Gastrocnemius medialis (tissue), 4 donors: ENCODE data around the gene CRYBG1. TPM values are rescaled to one million over a fixed set of nuclear protein-coding genes. Genes with fewer than 3 reads are reported as not detected.

ENCODE experiments used
- ATAC-seq, 2 donors: fragments of 150-250 bp; one replicate each; pipeline ENCODE4 v1.9.1; 2016
- DNase-seq, 2 donors: peaks; one replicate each; pipeline ENCODE4 v3.0.0-alpha.2; 2019
- H3K27ac ChIP-seq, 4 donors: fragments of 200-600 bp; sonication (generic); 1 replicate in 1 of 4; 2 replicates in 3 of 4; pipeline ENCODE4 v1.5.1; 2016 to 2018; ENCODE audit warnings: mild to moderate bottlenecking in 2 of 4, moderate library complexity in 1 of 4
- H3K27me3 ChIP-seq, 3 donors: fragments of 200-600 bp; sonication (generic) in 2 of 3; 1 replicate in 1 of 3; 2 replicates in 2 of 3; pipeline versions ENCODE4 v1.5.1 to v1.6.0; 2016 to 2019; ENCODE audit warnings: mild to moderate bottlenecking in 1 of 3, moderate library complexity in 1 of 3
- H3K36me3 ChIP-seq, 2 donors: fragments of 200-600 bp; sonication (generic) in 1 of 2; one replicate each; pipeline ENCODE4 v1.5.1; 2017 to 2018
- H3K4me1 ChIP-seq, 2 donors: fragments of 200-600 bp; sonication (generic) in 1 of 2; one replicate each; pipeline ENCODE4 v1.5.1; 2016 to 2017; ENCODE audit warnings: mild to moderate bottlenecking in 2 of 2
- H3K4me3 ChIP-seq, 4 donors: fragments of 200-600 bp; sonication (generic) in 3 of 4; 1 replicate in 1 of 4; 2 replicates in 3 of 4; pipeline ENCODE4 v1.5.1; 2016 to 2019; ENCODE audit warnings: mild to moderate bottlenecking in 2 of 4
- H3K9me3 ChIP-seq, 3 donors: fragments of 200-600 bp; sonication (generic) in 2 of 3; 1 replicate in 1 of 3; 2 replicates in 2 of 3; pipeline ENCODE4 v1.5.1; 2016 to 2019
- POLR2A ChIP-seq, 2 donors: fragments of 450-650 bp; IDR thresholded peaks; one replicate each; pipeline ENCODE4 v1.6.1; 2017; ENCODE audit warnings: antibody characterized with exemption in 2 of 2, mild to moderate bottlenecking in 2 of 2, moderate library complexity in 2 of 2
- in situ Hi-C, 4 donors: fragments of 200-750 bp; cut with MboI; loops; one replicate each; pipeline versions ENCODE4 v1.15.0 to v1.8.0; 2017; ENCODE audit warnings: low sequenced_read_pairs in 4 of 4
- intact Hi-C: fragments of 100-400 bp; cut with DNase I; formaldehyde crosslinking; loops from one replicate; pipeline ENCODE4 v1.15.1; 2023; ENCODE audit warnings: low total_unique reads
- total RNA-seq, 4 donors: library from RNA; depleted of rRNA; stranded (reverse); fragments of >200 nt; gene quantifications; one replicate each; pipeline versions ENCODE4 v1.1.0 to v1.2.3, GENCODE V29; 2016
- TF ChIP-seq, protein P1 (sequence below), 5 experiments: fragments of 450-650 bp in 3 of 5; fragments of 200-600 bp in 2 of 5; sonication (generic) in 2 of 5; IDR thresholded peaks in 4 of 5; conservative IDR thresholded peaks in 1 of 5; 1 replicate in 4 of 5; 2 replicates in 1 of 5; pipeline ENCODE4 v1.5.1; 2016 to 2019; ENCODE audit warnings: antibody characterized with exemption in 5 of 5, mild to moderate bottlenecking in 3 of 5, moderate library complexity in 3 of 5

CRYBG1 gene, protein sequence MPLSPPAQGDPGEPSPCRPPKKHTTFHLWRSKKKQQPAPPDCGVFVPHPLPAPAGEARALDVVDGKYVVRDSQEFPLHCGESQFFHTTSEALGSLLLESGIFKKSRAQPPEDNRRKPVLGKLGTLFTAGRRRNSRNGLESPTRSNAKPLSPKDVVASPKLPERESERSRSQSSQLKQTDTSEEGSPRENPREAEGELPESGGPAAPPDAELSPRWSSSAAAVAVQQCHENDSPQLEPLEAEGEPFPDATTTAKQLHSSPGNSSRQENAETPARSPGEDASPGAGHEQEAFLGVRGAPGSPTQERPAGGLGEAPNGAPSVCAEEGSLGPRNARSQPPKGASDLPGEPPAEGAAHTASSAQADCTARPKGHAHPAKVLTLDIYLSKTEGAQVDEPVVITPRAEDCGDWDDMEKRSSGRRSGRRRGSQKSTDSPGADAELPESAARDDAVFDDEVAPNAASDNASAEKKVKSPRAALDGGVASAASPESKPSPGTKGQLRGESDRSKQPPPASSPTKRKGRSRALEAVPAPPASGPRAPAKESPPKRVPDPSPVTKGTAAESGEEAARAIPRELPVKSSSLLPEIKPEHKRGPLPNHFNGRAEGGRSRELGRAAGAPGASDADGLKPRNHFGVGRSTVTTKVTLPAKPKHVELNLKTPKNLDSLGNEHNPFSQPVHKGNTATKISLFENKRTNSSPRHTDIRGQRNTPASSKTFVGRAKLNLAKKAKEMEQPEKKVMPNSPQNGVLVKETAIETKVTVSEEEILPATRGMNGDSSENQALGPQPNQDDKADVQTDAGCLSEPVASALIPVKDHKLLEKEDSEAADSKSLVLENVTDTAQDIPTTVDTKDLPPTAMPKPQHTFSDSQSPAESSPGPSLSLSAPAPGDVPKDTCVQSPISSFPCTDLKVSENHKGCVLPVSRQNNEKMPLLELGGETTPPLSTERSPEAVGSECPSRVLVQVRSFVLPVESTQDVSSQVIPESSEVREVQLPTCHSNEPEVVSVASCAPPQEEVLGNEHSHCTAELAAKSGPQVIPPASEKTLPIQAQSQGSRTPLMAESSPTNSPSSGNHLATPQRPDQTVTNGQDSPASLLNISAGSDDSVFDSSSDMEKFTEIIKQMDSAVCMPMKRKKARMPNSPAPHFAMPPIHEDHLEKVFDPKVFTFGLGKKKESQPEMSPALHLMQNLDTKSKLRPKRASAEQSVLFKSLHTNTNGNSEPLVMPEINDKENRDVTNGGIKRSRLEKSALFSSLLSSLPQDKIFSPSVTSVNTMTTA (N-terminal part only)
- 1 to 10 TPM in 3 of 4 donors, under 1 TPM in 1; 0.98 to 1.5 (median 1.1) TPM for total RNA-seq

DNA sequence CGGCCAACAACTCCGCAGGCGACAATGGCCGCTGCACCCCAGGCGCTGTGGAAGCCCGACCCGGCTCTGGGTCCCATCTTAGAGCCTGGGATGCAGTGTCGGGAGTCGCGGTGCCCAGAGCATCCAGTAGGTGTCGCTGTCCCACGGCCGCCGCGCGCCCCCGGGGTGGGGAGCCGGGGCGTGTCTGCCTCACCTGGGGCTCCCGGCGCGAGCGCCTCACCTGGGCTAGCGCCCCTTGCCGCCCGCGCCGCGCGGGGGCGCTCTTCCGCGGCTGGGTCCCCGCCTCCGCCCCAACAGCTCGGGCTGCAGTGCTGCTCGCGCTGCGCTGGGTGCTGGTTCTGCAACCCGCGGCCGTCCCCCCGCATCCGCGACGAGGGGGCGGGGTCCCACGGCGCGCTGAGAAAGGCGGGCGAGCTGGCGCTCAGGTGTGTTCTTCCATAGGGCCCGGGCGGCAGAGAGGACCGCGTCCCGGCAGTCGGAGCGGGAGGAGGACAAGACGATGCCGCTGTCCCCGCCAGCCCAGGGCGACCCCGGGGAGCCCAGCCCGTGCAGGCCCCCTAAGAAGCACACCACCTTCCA is at the start of gene CRYBG1:
CRYBG1 (plus strand) TSS at position 308 of the 579 bp plus-strand sequence; CDS start at position 500, 192 bp downstream.
- Histone ChIP-seq H3K36me3 (no peaks in the 10 kb centered on the region), H3K4me1 (peaks cover 0 to 4% of the 10 kb centered on the region in 2 donors), H3K27ac (no peak within 1 kb of the TSS), H3K27me3 (peaks cover 36 to 44% (median 43%) of the 10 kb centered on the region in 3 donors), H3K9me3 (no peaks in the 10 kb centered on the region), H3K4me3 (peak within 1 kb of the TSS; percentile 6 to 58 (median 45))
- ATAC-seq (peak in 1 of 2 donors; percentile 51), DNase-seq (peak in 1 of 2 donors; percentile 3)
- intact Hi-C loops = no loop called here
- TF ChIP-seq POLR2A (IDR thresholded peaks at IDR 0.05) = no peak
- TF ChIP-seq, protein P1, sequence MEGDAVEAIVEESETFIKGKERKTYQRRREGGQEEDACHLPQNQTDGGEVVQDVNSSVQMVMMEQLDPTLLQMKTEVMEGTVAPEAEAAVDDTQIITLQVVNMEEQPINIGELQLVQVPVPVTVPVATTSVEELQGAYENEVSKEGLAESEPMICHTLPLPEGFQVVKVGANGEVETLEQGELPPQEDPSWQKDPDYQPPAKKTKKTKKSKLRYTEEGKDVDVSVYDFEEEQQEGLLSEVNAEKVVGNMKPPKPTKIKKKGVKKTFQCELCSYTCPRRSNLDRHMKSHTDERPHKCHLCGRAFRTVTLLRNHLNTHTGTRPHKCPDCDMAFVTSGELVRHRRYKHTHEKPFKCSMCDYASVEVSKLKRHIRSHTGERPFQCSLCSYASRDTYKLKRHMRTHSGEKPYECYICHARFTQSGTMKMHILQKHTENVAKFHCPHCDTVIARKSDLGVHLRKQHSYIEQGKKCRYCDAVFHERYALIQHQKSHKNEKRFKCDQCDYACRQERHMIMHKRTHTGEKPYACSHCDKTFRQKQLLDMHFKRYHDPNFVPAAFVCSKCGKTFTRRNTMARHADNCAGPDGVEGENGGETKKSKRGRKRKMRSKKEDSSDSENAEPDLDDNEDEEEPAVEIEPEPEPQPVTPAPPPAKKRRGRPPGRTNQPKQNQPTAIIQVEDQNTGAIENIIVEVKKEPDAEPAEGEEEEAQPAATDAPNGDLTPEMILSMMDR (IDR thresholded peaks at IDR 0.05 in 4 of 5, conservative IDR thresholded peaks at IDR 0.05 in 1 of 5) = peak in 4 of 5 experiments; percentile 48 to 73 (median 70)
- in situ Hi-C loops = no loop called here

GRCh38 chr6:106315765-106316374 is 44.6 kb upstream of the CRYBG1 start:
- no peak overlapping the region for H3K27ac ChIP-seq
- H3K36me3 ChIP-seq = peaks cover 0 to 15% of the 10 kb centered on the region in 2 donors
- in situ Hi-C loops = loop anchor here in 1 of 4 donors (25.0 kb wide), 1 partner anchor 1229 kb away; no protein-coding TSS in a partner anchor
- ATAC-seq = no peak
- no peak overlapping the region for H3K4me3 ChIP-seq
- H3K27me3 ChIP-seq = no peaks in the 10 kb centered on the region
- no peaks in the 10 kb centered on the region for H3K9me3 ChIP-seq
- peaks cover 14 to 24% of the 10 kb centered on the region in 2 donors for H3K4me1 ChIP-seq
- no peak for TF ChIP-seq POLR2A (IDR thresholded peaks at IDR 0.05)
- TF ChIP-seq, protein P1 (IDR thresholded peaks at IDR 0.05 in 4 of 5, conservative IDR thresholded peaks at IDR 0.05 in 1 of 5) = no peak
- no peak for DNase-seq
- intact Hi-C loops = no loop called here

GRCh38 chr6:106316375-106316766 is 44.1 kb upstream of the CRYBG1 start:
- Histone ChIP-seq H3K27ac (no peak overlapping the region), H3K36me3 (peaks cover 0 to 15% of the 10 kb centered on the region in 2 donors), H3K4me1 (peaks cover 14 to 24% of the 10 kb centered on the region in 2 donors), H3K4me3 (no peak overlapping the region), H3K9me3 (no peaks in the 10 kb centered on the region), H3K27me3 (no peaks in the 10 kb centered on the region)
- intact Hi-C loops (no loop called here), in situ Hi-C loops (loop anchor here in 1 of 4 donors (25.0 kb wide), 1 partner anchor 1229 kb away; no protein-coding TSS in a partner anchor)
- DNase-seq = no peak
- TF ChIP-seq, protein P1 (IDR thresholded peaks at IDR 0.05 in 4 of 5, conservative IDR thresholded peaks at IDR 0.05 in 1 of 5) = no peak
- no peak for TF ChIP-seq POLR2A (IDR thresholded peaks at IDR 0.05)
- ATAC-seq = no peak
